ENCODE data around the gene NDUFS6.

NDUFS6 gene

DNA sequence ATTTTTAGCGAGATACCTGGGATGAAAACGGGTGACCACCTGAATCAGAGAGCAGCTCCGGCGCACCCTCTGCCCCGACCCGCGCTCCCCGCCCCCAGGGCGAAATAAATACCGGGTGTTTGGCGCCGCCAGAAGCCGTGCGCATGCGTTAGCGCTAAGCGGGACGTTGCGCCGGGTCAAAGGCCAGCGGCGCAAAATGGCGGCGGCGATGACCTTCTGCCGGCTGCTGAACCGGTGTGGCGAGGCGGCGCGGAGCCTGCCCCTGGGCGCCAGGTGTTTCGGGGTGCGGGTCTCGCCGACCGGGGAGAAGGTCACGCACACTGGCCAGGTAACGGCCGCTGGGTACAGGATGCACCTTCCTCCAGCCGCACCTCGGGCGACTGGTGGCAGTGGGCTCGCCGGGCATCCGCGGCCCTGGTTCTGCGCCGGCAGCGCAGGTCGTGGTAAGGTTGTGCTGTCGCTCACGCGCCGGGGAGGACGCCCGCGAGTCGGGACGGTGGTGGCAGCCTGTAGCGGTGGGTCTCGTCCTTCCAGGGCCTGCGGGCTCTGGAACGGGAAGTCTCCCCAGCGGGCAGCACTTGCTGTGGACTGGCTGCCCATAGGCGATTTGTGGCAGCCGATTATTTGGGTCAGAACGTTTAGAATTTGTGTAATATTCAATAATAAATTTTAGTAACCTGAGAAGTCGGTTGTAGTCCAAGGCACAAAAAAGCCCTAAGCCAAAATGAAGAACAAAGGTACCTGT is at the start of gene NDUFS6:
TSS of gene NDUFS6 (plus strand) at position 186 of the 745 bp plus-strand sequence. CDS start at position 197, 11 bp downstream.
- peak; percentile 81 to 84 for DNase-seq

DNA sequence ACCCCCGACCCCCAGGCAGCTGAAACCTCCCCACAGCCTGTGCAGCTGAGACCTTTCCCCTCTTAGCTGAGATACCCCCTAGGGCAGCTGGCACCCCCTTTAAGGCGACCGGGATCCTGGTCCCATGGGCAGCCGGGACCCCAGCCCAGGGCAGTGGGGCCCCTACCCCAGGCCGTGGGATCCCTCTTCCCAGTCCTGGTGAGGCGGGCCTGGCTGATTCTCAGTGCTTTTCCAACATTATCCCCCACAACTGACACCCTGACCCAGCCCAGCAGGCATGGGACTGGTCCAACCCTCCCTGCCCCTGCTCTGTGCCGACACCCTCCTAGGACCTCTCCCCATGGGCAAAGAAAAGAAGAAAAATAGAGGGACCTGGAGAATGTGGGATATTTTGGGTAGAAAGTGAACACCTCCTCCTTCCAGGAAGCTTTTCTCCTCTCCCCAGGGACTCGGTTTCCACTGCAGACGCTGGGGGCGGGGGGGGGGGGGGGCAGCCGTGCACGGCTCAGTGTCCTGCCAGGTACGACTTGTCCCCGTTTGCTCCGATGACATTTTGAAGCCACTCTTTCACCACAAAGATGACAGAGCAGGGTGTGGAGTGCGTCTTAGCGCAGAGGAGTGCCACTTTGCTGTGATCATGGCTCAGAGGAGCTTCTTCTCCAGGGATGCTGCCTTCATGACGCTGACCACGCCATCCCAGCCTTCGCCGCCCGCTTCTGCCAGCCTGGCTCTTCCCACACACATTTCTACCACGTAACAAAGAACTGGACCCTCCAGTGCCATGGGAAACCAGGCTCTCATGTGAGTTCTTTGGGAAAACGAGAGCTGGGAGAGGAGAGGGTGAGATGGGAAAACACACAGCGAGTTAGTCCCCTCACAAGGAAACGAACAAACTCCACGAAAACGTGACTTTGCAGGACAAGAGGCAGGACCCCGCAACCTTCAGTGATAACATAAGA is 49.1 kb upstream of the NDUFS6 start:
- DNase-seq, result no peak

DNA sequence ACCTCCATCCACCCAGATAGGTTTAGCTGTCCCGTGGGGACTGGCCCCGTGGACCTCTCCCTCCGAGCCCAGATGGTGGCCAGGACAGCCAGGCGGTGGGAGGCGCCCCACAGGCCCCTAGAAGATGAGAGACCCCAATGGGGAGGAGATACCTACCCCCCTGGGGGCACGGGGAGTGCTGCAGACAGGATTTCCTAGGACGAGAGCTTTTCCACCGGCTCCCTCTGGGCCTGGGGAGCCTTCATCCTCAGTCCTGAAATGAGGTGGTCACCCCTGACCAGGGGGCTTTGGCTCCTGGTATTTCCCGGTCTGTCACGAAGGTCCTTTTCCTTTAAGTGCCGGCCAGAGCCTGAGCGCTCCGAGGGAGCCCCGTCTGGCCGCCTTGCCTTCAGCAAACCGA is 48.3 kb upstream of the NDUFS6 start:
- no peak for DNase-seq

DNA sequence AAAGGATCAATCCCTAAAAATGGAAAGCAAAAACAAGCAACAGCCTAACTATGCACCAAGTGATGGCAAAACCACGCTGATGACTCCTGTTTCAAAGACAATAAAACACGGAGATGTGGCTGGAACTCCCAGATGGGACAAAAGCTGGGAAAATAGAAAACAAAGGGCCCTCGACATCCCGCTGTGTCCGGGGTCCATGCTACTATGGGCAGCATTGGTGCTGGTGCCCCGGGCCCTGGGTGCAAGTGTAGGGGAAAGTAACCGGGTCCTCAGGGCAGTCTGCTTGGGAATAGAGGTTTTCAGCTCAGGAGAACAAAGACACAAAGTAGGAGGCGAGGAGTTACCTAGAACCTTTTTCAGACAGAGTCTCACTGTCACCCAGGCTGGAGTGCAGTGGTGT is 47.7 kb upstream of the NDUFS6 start:
- DNase-seq, result no peak

DNA sequence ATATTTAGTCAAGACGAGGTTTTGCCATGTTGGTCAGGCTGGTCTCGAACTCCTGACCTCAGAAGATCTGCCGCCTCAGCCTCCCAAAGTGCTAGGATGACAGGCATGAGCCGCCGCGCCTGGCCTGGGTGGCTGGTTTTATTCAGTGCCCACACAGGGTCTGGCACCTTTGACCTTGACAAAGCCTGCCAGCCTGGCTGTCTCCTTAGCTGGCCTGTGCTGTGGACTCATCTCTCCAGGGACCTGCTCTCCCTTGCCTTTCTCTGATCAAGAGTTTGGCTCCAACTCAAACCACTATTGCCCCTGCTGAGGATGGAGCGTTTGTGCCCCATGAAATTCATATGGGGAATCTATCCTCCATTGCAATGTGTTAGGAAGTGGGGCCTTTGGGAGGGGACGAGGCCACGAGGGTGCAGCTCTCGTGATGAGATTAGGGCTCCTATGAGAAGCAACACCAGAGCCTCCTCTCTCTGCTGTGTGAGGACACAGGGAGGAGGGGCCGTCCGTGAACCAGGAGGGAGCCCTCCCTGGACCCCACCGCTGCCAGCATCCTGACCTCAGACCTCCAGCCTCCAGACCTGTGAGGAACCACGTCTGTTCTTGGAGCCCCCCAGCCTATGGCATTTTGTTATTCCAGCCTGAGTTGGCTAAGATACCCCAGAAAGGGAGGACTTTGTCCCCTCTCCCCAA is 46.5 kb upstream of the NDUFS6 start:
- no peak for DNase-seq

DNA sequence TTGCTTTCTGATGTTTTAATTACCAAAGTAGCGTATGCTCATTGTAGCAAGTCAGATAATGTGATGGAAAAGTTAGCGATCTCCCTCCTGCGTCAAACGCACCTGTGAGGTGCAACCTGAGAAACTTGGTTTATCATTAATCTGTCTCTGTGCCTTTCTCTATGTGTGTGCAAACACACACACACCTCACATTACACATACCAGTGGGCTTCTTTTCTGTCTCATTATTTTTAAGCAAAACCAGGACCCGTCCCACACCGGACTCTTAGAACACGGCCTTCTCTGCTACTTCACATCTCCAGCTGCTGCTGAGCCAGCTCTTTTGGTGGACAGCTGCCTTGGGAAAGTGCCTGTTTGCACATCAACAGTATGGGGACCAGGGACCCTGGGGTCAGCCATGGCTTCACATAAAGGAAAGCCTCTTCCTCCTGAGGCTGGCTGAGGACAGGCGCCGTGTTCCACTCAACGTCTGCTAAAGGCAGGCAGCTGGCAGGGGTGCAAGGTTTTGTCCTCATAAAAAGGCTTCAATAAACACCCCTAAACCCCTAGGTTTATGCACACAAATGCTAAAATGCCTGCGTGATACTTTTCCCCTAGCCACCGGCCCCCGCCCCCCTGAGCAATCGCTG is 45.8 kb upstream of the NDUFS6 start:
- DNase-seq, result no peak

DNA sequence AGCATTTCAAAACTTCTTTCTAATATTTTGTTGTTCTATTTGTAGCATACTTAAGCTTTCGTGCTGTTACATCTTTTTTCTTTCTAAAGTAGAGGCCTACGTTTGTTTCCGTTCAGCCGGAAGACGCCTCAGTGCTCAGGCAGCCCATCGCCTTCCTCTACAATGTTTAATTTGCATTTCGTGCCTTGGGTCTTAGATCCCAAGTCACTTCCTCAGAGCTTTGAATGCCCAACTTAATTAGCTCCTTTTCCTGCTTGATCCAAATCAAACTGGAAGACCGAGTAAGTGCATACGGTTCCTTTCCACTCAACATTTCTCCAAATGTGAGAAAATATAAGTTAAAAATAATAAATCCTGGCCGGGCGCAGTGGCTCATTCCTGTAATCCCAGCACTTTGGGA is 44.7 kb upstream of the NDUFS6 start:
- DNase-seq, result no peak

DNA sequence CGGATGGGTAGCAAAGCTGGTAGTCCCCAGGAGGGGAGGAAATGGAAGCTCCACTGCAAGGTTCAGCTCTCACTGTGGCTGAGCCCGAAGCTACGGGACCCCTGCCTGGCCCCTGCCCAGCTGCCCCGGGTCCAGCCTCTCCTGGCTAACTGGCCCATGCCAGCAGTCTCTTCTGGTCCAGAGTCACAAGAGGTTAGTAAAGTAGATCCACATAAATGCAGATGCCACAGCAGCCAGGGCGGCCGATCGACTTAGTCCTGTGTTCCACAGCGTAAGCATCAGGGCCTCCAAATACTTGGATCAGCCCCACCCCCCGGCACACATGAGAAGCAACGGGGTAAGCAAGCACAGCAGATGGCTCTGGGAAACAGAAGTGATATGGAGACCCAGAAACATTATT is 43.7 kb upstream of the NDUFS6 start:
- DNase-seq, result no peak

DNA sequence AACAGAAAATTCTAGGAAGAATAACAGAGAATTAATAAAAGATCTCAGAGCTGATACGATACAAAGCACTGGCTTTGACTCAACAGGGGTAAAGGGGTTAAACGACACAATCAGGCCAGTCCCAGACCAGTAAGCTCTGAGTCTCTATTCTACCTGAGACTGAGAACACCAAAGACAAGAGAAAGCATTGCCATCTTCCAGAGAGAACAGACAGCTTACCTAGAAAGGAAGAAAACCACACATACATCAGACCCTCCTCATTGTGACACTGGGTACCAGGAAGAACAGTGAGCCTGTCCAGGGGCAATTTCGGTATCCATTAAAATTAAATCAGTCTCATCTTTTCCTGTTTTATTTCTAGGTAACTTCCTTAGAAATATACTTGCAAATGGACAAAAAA is 42.6 kb upstream of the NDUFS6 start:
- no peak for DNase-seq

DNA sequence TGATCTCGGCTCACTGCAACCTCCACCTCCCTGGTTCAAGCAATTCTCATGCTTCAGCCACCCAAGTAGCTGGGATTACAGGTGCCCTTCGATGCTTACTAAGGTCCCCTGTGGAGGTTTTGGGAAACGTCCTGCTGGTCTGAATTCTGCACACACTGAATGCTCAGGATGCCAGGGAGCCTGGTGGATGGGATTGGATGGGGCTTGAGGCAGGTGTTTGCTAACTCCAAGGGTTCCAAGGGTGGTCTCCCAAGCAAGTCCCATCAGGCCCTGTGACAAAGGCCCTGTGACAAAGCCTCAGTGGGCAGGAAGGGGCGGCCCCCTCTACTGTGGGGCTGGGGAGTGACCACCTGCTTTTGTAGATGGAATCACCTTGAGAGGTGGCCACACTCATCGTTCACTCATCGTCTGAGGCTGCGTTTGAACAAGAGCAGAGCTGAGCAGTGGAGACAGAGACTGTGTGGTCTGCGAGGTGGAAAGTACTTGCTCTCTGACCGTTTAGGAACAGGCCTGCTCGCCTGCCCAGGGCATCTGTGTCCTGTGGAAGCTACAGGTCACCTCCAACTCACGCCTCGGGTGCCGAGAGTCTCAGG is 41.7 kb upstream of the NDUFS6 start:
- DNase-seq, result no peak

DNA sequence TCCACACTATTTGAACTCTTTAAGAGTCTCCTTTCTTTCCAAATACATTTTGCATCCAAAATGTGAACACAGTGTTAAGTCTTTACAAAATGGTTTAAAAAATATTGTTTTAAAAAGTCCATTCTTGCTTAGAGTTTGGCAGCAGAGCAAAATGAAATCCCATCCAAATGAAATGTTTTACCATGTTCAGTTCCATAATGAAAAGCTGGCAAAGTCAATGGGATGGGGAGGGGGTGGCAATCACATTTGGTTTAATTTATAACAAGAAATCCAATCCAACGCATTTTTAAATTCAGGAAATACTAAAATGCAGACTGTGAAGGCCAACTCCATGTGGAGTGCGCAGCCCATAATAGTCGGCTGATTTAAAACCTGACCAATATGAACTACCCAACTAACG is 41.0 kb upstream of the NDUFS6 start:
- DNase-seq, result no peak

DNA sequence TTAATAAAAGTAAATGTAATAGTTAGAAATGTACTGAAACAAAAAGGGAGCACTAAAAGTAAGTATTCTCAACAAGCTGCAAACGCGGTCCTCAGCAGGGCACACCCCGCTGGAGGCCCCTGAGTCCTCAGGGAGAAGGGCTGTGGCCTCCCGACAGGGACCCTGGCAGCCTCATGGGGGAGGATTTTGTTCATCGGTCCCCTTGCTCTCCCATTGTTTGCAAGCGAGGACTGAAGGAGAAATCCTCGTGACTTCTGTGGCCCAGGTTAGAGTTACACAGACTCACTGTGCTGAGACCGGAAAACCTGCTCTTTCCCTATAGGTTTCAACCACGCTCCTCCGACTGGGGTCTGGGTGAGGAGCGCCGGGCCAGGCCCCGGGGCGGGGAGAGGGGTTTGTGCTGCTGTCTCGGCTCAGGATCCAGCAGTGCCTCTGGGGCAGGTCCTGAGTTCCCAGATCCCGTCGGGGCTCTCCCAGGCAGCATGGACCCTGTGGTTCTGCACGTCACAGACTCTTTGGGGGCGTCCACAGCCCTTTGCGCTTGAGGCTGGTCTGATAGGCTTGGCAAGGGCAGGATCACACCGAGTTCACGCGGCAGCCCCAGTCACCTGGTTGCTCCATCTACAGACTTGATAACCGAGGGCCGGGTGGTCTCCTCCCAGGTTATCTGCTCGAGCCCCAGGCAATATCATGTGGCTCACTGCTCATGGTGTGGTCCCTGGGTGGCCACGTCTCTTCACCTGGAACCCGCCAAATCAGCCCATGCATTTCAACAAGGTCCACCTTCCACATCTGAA is 40.4 kb upstream of the NDUFS6 start:
- no peak for DNase-seq

DNA sequence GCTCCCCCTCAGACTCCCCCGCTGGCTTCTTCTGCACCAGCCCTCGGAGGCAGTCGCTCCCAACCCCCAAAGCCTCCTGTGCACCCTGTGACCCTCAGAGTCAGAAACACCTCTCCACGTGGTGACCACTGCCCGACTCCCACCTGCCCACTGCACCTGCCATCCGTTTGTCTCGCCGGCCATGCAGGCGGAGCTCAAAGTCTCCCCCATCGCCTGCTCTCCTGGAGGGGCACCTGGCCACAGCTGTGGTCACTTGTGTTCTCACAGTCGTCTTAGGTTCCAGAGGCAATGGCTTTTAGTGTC is 39.8 kb upstream of the NDUFS6 start:
- DNase-seq, result no peak

DNA sequence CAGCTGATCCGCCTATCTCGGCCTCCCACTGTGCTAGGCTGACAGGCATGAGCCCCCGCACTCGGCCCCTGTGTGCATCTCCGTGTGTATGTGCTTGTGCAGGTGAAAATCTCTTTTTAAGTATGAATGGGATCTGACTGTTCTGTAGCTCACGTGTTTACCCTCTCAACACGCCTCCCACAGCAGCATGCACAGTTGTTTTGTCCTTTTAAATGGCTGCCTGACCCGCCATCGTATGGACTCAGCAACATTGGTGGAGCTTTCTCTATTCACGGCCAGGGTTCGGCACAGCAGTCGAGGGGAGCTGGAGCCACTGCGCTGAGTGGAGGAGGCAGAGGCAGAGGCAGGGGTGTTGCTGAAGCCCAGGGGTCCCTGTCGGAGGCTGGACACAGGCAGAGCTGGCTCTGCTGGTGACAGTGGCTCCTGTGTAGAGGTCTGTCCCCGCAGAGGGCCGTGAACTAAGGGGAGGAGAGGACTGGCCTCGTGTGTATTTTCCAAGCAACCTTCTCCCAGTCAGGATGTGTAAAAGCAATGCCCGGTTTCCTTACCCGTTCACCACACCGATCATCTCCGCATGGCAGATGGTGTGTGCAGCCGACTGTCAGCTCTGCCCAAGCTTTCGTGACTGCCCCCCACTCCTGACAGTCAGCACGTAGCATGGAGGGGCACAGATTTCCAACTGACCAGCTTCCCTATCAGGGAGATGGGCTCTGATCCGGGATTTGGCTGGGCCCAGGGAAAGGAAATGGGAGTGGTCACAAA is 38.9 kb upstream of the NDUFS6 start:
- DNase-seq, result no peak

DNA sequence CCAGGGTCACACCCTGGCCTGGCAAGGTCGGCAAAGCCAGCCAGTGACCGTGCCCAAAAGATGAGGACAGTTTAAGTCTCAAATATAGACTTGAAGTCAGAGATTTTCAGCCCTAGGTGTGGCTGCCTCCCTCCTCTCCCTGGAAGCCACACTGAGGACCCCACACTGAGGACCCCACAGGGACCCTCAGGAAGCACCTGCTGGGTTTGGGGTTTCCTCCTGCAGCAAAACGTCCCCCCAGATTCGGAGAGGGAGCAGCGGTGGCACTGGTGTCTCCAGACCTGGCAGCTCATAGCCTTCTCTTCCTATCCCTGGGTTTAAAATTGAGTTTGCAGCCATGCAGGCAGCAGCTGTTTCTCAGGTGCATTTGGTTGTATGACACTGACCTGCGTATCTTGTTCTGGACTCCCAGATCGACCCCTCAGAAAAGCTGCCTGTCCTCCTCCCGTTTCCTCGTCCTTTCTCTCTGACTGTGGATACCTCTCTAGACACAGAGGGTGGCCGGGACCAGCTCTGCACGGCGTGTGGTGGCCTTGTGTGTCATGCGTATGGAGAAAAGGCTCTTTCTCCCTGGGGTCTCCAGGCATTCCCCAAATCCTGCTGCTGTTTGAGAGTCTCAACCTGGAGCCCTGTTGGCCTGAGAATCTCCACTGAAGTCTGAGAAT is 38.2 kb upstream of the NDUFS6 start:
- no peak for DNase-seq

DNA sequence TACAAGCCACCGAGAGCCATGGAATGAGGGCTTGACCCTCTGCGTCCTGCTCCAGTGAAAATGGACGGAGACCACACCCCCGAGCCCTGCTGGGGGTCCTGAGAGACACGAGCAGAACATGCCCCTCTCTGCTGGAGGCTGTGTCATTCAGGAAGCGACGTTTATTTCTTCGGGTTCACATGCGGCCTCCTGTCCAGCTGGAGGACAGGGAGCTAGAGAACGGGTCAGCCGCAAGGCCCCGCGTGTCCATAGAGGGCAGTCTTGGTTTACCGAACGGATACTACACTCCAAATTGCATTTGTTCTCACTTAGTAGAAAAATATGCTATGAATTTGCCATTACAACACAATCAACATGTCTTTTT is 37.7 kb upstream of the NDUFS6 start:
- peak; percentile 30 to 49 for DNase-seq

DNA sequence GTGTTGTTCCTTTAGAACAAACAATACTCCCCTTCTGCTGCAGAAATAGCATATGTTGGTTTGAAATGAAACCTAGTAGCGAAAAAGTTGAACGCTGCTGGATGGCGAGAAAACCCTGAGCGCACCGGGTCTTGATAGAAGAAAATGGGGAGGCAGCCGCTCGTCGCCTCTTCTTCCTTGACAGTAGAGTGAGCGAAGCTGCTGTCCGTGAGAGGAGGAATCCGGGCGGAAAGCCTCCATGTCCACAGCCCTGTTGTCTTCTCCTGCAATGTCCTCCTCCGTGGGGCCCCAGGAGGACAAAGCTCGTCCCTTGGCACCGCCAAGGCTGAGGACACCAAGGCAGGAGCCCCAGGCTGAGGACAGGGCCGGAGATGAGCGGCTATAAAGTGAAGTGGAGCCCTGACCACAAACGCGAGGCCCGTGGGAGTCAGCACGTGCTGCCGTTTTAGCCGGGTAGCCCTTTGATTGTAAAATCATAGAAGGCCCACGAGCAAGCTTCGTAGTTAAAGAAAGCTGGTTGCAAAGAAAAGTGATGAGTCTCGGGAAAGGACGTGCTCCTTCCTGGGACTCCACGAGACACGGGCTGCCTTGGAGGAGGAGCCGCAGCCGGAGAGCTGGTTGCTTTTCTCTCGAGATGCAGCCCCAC is 37.1 kb upstream of the NDUFS6 start:
- DNase-seq, result no peak

DNA sequence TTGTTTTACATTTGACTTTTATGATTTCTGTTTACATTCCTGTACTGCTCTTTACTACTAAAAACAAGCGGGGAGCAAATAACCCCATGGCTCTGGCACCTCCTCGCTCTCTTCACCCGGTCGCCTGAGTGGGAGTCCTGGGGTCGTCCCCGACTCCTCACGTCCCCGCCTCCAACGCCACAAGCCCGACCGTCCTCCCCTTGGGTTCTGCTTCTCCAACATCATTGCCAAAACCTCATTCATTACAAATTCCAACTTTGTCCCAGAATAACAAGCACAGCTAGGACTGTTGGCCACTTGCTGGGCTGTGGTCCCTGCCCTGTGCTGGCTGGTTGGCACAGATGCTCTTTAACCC is 36.6 kb upstream of the NDUFS6 start:
- no peak for DNase-seq

DNA sequence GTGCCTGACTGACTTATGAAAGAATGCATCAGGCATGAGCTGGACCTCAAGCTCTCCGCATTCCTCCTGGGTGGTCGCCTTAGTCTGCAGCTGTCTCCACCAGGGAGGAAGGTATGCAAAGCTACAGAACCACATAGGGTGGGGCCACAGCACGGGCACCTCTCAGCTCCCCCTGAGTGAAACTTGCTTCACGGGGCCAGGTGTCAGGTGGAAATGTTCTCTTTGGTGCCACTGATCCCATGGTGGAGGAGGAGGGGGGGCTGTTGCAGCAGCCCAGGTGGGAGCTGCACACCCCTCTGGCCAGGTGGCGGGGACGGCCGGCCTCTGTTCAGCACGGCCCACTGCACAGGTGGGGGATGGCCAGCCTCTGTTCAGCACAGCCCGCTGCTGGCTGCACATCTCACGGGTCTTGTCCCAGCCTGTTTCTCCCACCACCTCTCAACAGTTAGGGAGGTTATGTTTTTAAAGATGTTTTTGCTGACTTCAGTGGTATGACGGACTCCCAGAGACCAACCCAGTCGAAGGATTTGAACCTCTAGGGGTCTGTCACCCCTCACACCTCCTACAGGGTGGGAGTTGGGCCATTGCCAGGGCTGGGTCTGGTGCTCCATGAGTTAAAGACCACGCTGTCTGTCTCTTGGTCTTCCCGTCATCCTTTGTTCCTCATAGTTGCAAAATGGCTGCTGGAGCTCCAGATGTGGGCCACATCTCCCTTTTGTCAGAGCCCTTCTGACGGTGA is 35.9 kb upstream of the NDUFS6 start:
- no peak for DNase-seq

DNA sequence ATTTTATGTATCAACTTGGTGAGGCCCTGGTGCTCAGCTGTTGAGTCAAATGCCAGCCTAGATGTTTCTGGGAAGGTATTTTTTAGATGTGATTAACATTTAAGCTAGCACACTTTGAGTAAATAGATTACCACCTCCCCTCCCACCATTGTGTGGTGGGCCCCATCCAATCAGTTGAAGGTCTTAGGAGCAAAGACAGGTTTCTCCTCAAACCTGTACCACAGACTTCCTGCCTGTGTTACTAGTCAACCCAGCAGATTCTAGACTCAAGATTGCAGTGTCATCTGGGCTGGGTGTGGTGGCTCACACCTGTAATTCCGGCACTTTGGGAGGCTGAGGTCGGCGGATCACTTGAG is 35.3 kb upstream of the NDUFS6 start:
- no peak for DNase-seq
